GM12872 (cell line): ENCODE results near the gene AQR.

Experiments
- TF ChIP-seq, protein P1 (sequence below): IDR thresholded peaks from 3 replicates; pipeline ENCODE4 v1.5.1; 2011; ENCODE audit warnings: low read depth, mild to moderate bottlenecking, low read length, moderate library complexity; ENCODE audit not compliant: insufficient read depth

Gene AQR

DNA sequence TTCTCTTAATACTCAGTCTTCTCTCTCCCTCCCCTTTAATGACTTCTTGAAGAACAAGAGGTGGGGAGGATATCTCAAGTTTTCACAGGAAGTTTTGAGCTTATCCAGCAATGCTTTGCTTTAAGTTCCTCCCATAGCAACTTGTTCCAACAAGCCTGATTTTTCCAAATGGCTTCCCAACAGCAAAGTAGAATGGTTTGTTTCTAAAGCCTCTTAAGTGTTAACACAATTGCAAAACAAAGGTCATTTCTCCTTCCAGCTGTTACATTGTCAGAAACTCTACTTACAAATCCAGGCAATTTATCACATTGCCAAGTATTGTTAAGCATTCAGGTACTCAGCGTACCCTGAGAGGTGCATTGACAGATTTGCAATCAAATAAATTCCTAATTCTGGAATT is 25.4 kb upstream of the AQR start:
- TF ChIP-seq, protein P1, sequence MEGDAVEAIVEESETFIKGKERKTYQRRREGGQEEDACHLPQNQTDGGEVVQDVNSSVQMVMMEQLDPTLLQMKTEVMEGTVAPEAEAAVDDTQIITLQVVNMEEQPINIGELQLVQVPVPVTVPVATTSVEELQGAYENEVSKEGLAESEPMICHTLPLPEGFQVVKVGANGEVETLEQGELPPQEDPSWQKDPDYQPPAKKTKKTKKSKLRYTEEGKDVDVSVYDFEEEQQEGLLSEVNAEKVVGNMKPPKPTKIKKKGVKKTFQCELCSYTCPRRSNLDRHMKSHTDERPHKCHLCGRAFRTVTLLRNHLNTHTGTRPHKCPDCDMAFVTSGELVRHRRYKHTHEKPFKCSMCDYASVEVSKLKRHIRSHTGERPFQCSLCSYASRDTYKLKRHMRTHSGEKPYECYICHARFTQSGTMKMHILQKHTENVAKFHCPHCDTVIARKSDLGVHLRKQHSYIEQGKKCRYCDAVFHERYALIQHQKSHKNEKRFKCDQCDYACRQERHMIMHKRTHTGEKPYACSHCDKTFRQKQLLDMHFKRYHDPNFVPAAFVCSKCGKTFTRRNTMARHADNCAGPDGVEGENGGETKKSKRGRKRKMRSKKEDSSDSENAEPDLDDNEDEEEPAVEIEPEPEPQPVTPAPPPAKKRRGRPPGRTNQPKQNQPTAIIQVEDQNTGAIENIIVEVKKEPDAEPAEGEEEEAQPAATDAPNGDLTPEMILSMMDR, result no peak

DNA sequence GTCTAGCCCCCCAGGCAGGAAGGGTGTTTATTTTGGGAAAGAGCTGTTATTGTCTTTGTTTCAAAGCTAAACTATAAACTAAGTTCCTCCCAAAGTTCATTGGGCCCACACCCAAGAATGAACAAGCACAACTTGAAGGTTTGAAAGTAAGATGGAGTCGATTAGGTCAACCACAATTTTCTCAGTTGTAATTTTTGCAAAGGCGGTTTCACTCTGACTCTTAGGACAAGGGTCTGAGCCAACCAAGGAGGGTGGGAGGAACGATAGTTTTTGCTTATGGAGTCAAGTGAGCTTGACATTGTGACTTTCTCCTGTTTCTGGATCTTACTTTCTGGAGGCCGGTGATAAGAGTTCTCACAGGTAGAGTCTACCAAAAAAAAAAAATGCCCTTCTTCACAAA is 24.3 kb upstream of the AQR start:
- TF ChIP-seq, protein P1, result no peak

DNA sequence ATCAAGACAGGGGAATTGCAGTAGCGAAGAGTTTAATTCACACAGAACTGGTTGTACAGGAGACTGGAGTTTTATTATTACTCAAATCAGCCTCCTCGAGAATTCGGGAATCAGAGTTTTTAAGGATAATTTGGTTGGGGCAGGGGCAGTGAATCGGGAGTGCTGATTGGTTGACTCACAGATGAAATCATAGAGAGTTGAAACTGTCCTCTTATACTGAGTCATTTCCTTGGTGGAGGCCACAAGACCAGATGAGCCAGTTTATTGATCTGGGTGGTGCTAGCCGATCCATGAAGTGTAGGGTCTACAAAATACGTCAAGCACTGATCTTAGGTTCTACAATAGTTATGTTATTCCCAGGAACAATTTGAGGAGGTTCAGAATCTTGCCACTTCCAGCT is 23.9 kb upstream of the AQR start:
- TF ChIP-seq, protein P1, result no peak

DNA sequence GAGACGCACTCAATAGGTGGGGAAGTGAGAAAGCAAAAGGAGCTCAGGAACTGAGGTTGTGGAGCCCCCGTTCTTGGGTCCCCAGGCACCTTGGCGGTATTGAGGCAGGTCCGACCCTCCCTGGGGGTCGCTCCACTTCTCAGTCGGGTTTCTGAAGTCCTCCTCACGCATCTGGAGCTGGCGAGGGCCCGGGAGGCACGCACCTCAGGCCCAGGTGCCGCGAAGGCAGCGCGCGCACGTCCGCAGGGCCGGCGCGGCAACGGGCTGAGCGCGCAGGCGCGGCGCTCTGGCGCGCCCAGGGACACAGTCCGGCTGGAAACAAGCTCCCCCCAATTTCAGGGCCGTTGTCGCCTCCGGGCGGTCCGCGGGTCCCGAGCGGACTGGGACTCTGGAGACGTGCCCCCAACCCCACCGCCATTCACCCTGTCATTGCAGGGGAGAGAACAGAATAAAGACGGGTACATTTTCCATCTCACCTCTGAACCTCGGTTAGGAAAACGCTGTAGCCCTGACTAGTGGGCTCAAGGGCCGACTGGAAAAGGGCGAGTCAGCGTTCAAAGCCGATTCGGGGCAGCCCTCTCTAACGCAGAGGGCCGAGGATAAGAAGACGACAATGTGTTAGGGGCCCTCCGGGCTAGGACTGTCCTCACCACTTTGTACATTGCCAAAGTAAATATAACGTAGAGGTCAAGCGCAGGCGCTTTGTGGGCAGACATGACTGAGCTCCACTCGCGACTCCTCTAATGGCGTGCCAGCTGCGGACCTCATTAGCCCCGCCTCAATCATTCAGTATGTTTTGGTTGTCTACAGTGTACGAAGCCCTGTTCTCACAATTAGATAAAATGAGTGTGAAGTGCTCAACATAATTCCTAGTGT is 18.7 kb upstream of the AQR start, which contains the start of gene ZNF770:
Gene ZNF770, minus strand, starts transcription at position 261 of the 876 bp plus-strand sequence. CDS start 4,853 bp downstream, outside the sequence.
- TF ChIP-seq, protein P1, result no peak

GRCh38 chr15:34987609-34988026 is 18.1 kb upstream of the AQR start:
- TF ChIP-seq, protein P1, result no peak

- TF ChIP-seq, protein P1, result no peak
These were observed 17.4 kb upstream of the AQR start for GRCh38 chr15:34986771-34987480.

DNA sequence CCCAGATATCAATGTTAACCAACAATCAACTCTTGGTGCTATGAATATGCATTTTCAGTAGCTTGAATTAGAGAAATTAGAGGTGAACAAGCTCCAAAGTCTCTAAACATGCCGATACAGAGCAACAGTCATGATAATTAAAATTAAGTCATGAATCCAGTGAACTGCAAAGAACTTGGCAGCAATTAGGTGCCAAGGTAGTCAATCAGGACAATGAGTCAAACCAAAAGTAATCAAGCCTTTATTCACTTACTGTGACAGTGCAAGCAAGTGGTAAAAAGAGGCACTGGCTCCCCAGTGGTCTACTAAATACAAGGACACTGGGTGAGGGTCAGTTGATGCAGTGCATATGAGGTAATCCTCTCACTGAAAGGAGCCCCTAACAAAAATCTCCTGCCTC is 16.8 kb upstream of the AQR start:
- TF ChIP-seq, protein P1, result no peak
